T-helper 17 cell (primary cell): ENCODE results near the gene RMND1. TPM values are rescaled to one million over a fixed set of nuclear protein-coding genes. Genes with fewer than 3 reads are reported as not detected.
A peak's percentile ranks its signal among the peaks of the same experiment; 100 is the strongest.
"Not testable (repeated sequence)": the region's sequence is repeated elsewhere in the genome, so short reads cannot be mapped to it uniquely, and the experiment has no call there.

ENCODE experiments used
- ATAC-seq: fragments of 150-1000 bp; cut with Tn5 transposase; 2 replicates; pipeline ENCODE4 v1.10.0; 2021; ENCODE audit warnings: mild to moderate bottlenecking, moderate library complexity
- DNase-seq, 3 donors: peaks; one replicate each; pipeline versions ENCODE4 v3.0.0 to v3.0.0-alpha.2; 2020 to 2021
- H3K9me3 ChIP-seq: one replicate; pipeline ENCODE4 v1.7.0; 2013; ENCODE audit warnings: low read length, mild to moderate bottlenecking; ENCODE audit not compliant: control insufficient read depth, poor library complexity, severe bottlenecking
- H3K27ac Mint-ChIP-seq: one replicate; pipeline ENCODE4 v1.8.0; 2022; ENCODE audit warnings: mild to moderate bottlenecking, moderate library complexity, mixed read lengths
- H3K27me3 Mint-ChIP-seq: one replicate; pipeline ENCODE4 v1.8.0; 2022; ENCODE audit warnings: mixed read lengths
- H3K36me3 Mint-ChIP-seq: one replicate; pipeline ENCODE4 v1.8.0; 2022; ENCODE audit warnings: low read depth, mixed read lengths
- H3K4me1 Mint-ChIP-seq: one replicate; pipeline ENCODE4 v1.8.0; 2022; ENCODE audit warnings: mild to moderate bottlenecking, mixed read lengths
- H3K4me3 Mint-ChIP-seq: one replicate; pipeline ENCODE4 v1.8.0; 2022; ENCODE audit warnings: mild to moderate bottlenecking, moderate library complexity, mixed read lengths
- total RNA-seq, 4 donors: library from RNA in 2 of 4; stranded (reverse) in 2 of 4; gene quantifications; one replicate each; pipeline ENCODE4 v1.2.3 and lab custom pipeline; 2022 to 2026

The RMND1 gene
- total RNA-seq, 2 donors from 2014 or later, result 7.0 to 8.5 TPM

- no peak for DNase-seq
- Mint-ChIP-seq H3K27ac (peak overlapping the region; percentile 27), H3K36me3 (peaks cover 4% of the 10 kb centered on the region), H3K4me3 (no peak overlapping the region), H3K4me1 (peaks cover 3% of the 10 kb centered on the region), H3K27me3 (no peaks in the 10 kb centered on the region)
- ATAC-seq, result no peak
- no peaks in the 10 kb centered on the region for H3K9me3 ChIP-seq
Observed at GRCh38 chr6:151357758-151358436, 94.0 kb downstream of the RMND1 start.

- not testable (repeated sequence) for H3K4me3 Mint-ChIP-seq, H3K36me3 Mint-ChIP-seq, DNase-seq, H3K27me3 Mint-ChIP-seq, H3K27ac Mint-ChIP-seq, ATAC-seq, H3K9me3 ChIP-seq, H3K4me1 Mint-ChIP-seq
Observed at GRCh38 chr6:151356983-151357382, 94.9 kb downstream of the RMND1 start.

Other genes starting within 250 kb of the RMND1 start
- under 1 TPM; 0.18 to 0.20 TPM for gene AKAP12, start 212.2 kb downstream of the RMND1 start, total RNA-seq
- gene ZBTB2, start 60.6 kb downstream of the RMND1 start, total RNA-seq, result 10 to 100 TPM; 23.5 to 29.2 TPM
- gene CCDC170, start 41.9 kb upstream of the RMND1 start, total RNA-seq, result not detected